Measurements from ENCODE around the gene KCNK3. TPM values are rescaled to one million over a fixed set of nuclear protein-coding genes. Genes with fewer than 3 reads are reported as not detected.

The KCNK3 gene
- total and polyA plus RNA-seq, 2 donors (not counting 3 experiments of a cell fraction or from before 2014, with no cell fraction given): not detected

DNA sequence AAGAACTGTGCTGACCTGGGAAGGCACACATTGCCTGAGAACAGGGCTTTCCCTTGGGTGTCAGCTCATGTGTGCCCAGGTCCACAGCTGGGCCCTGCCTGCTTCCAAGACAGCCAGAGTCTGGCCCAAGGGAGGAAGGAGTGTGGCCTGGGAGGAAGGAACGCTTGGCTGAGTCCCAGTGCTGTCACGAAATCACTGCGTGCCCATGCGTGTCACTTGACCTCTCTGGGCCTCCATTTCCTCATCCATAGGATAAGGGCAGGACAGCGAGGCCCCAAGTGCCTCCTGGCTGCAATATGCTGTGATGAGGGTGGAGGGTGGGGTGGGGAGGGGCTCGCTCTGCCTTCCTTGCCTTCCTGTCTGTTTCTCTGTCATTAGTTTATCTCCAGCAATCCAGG lies 642 bp upstream of the KCNK3 start:
- no peaks in the 10 kb centered on the region for H3K9me1 ChIP-seq (replicated peaks; ENCODE audit: control insufficient read depth, extremely low read depth, insufficient read depth, low read length)
- H3K36me3 ChIP-seq (ENCODE audit: control insufficient read depth in 2 of 2, extremely low read depth in 1 of 2, insufficient read depth in 2 of 2, low read length in 2 of 2): no peaks in the 10 kb centered on the region
- H2AFZ ChIP-seq (ENCODE audit: low read depth, low read length): no peak overlapping the region
- no peak overlapping the region for H3K4me3 ChIP-seq (replicated peaks in 1 of 3; ENCODE audit: insufficient read depth in 1 of 3, low read depth in 1 of 3, low read length in 3 of 3)
- no peak overlapping the region for H3K27ac ChIP-seq (ENCODE audit: insufficient read depth, low read depth, low read length)
- BruUV-seq (replicated peaks): no TSS peak
- dilution Hi-C loops (cut with MboI; ENCODE audit: extremely low pct_ligation_motif_present, low sequenced_read_pairs): no loop called here
- no peaks in the 10 kb centered on the region for H3K79me2 ChIP-seq (ENCODE audit: control insufficient read depth, insufficient read depth, low read length)
- H3K4me2 ChIP-seq (ENCODE audit: insufficient read depth, low read length): no peak overlapping the region
- H3K4me1 ChIP-seq (ENCODE audit: control insufficient read depth, extremely low read depth, insufficient read depth, low read length): peaks cover 13% of the 10 kb centered on the region
- H3K9ac ChIP-seq (replicated peaks; ENCODE audit: extremely low read depth, insufficient read depth, low read length): no peak overlapping the region
- no peaks in the 10 kb centered on the region for H4K20me1 ChIP-seq (replicated peaks; ENCODE audit: control insufficient read depth, extremely low read depth, insufficient read depth, low read length)
- TF ChIP-seq POLR2A (IDR thresholded peaks at IDR 0.05; ENCODE audit: low read depth, low read length) (no peak), EZH2 (IDR thresholded peaks at IDR 0.05; ENCODE audit: borderline replicate concordance, low read depth, low read length, severe bottlenecking) (no peak), MAX (IDR thresholded peaks at IDR 0.05; ENCODE audit: insufficient read depth, insufficient read length) (no peak), MYC (IDR thresholded peaks at IDR 0.05; ENCODE audit: low read depth, low read length) (no peak), FOS (IDR thresholded peaks at IDR 0.05; ENCODE audit: borderline replicate concordance, insufficient read depth, low read length) (no peak), JUN (IDR thresholded peaks at IDR 0.05; ENCODE audit: borderline replicate concordance, insufficient read depth, insufficient read length, low read depth) (no peak), GATA2 (IDR thresholded peaks at IDR 0.05; ENCODE audit: insufficient read depth, insufficient read length, low read depth, low read length) (no peak), POLR2AphosphoS5 (IDR thresholded peaks at IDR 0.05; ENCODE audit: insufficient read depth, low read depth, low read length) (no peak)
- TF ChIP-seq, protein P1, sequence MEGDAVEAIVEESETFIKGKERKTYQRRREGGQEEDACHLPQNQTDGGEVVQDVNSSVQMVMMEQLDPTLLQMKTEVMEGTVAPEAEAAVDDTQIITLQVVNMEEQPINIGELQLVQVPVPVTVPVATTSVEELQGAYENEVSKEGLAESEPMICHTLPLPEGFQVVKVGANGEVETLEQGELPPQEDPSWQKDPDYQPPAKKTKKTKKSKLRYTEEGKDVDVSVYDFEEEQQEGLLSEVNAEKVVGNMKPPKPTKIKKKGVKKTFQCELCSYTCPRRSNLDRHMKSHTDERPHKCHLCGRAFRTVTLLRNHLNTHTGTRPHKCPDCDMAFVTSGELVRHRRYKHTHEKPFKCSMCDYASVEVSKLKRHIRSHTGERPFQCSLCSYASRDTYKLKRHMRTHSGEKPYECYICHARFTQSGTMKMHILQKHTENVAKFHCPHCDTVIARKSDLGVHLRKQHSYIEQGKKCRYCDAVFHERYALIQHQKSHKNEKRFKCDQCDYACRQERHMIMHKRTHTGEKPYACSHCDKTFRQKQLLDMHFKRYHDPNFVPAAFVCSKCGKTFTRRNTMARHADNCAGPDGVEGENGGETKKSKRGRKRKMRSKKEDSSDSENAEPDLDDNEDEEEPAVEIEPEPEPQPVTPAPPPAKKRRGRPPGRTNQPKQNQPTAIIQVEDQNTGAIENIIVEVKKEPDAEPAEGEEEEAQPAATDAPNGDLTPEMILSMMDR (IDR thresholded peaks at IDR 0.05; ENCODE audit: extremely low read depth in 1 of 2, insufficient read depth in 1 of 2, low read depth in 1 of 2, low read length in 2 of 2): no peak
- intact Hi-C loops (cut with micrococcal nuclease): no loop called here
- FAIRE-seq: no peak
- POLR2A ChIA-PET: no interaction called here
- CTCF ChIA-PET: interaction anchor here (1.0 to 1.2 kb wide), 2 partner anchors 28 to 53 kb away, joined by 3 to 5 read pairs; no protein-coding TSS in a partner anchor
- peaks cover 25 to 36% of the 10 kb centered on the region in 2 experiments for H3K27me3 ChIP-seq (ENCODE audit: control insufficient read depth in 2 of 2, insufficient read depth in 2 of 2, low read length in 2 of 2)
- no peaks in the 10 kb centered on the region for H3K9me3 ChIP-seq (replicated peaks; ENCODE audit: control insufficient read depth, insufficient read depth, low read length)
- DNase-seq (ENCODE audit: low read depth, low spot score): no peak

Measured in endothelial cell of umbilical vein (primary cell).